H9 (cell line): Measurements from ENCODE around the gene SPIB. TPM values are rescaled to one million over a fixed set of nuclear protein-coding genes. Genes with fewer than 3 reads are reported as not detected.

ENCODE experiments used
- DNase-seq: peaks from one replicate; pipeline ENCODE4 v3.0.0-alpha.2; 2017
- H2AFZ ChIP-seq: one replicate; pipeline ENCODE4 v1.6.1; 2013; ENCODE audit warnings: mild to moderate bottlenecking, low read length, control low read depth, moderate library complexity
- H2AK5ac ChIP-seq: 2 replicates; pipeline ENCODE4 v1.6.1; 2013; ENCODE audit warnings: low read length, control low read depth, mixed read lengths; ENCODE audit not compliant: insufficient read length
- H2BK120ac ChIP-seq: one replicate; pipeline ENCODE4 v1.6.1; 2013; ENCODE audit warnings: low read depth, mild to moderate bottlenecking, low read length, control low read depth, inconsistent platforms; ENCODE audit not compliant: poor library complexity, severe bottlenecking
- H2BK12ac ChIP-seq: 2 replicates; pipeline ENCODE4 v1.6.1; 2013; ENCODE audit warnings: low read length, control low read depth, mixed read lengths, low read depth; ENCODE audit not compliant: insufficient read length
- H2BK15ac ChIP-seq: 2 replicates; pipeline ENCODE4 v1.6.1; 2013; ENCODE audit warnings: low read depth, low read length, control low read depth
- H2BK20ac ChIP-seq: one replicate; pipeline ENCODE4 v1.6.1; 2013; ENCODE audit warnings: low read depth, mild to moderate bottlenecking, low read length, control low read depth, inconsistent platforms; ENCODE audit not compliant: poor library complexity, severe bottlenecking
- H2BK5ac ChIP-seq: 2 replicates; pipeline ENCODE4 v1.6.1; 2013; ENCODE audit warnings: low read length, control low read depth, mixed read lengths; ENCODE audit not compliant: insufficient read length
- H3K14ac ChIP-seq: 2 replicates; pipeline ENCODE4 v1.6.1; 2013; ENCODE audit warnings: low read length, control low read depth; ENCODE audit not compliant: insufficient read depth
- H3K18ac ChIP-seq: 2 replicates; pipeline ENCODE4 v1.6.1; 2013; ENCODE audit warnings: low read depth, mild to moderate bottlenecking, mixed read lengths, low read length, control low read depth; ENCODE audit not compliant: insufficient read length
- H3K23ac ChIP-seq: 2 replicates; pipeline ENCODE4 v1.6.1; 2013; ENCODE audit warnings: low read length, control low read depth, mixed read lengths, low read depth; ENCODE audit not compliant: insufficient read length
- H3K23me2 ChIP-seq: 2 replicates; pipeline ENCODE4 v1.6.1; 2013; ENCODE audit warnings: low read depth, mild to moderate bottlenecking, mixed read lengths, low read length, control low read depth; ENCODE audit not compliant: insufficient read length, poor library complexity, severe bottlenecking
- H3K27ac ChIP-seq: 2 replicates; pipeline ENCODE4 v1.5.1; 2013; ENCODE audit warnings: low read length, control low read depth, mixed read lengths, low read depth; ENCODE audit not compliant: insufficient read length
- H3K27me3 ChIP-seq: 2 replicates; pipeline ENCODE4 v1.6.1; 2013; ENCODE audit warnings: low read length, control low read depth, inconsistent platforms; ENCODE audit not compliant: insufficient read depth
- H3K4ac ChIP-seq: 2 replicates; pipeline ENCODE4 v1.6.1; 2013; ENCODE audit warnings: low read depth, mild to moderate bottlenecking, control low read depth, inconsistent platforms, low read length, moderate library complexity
- H3K4me1 ChIP-seq: 2 replicates; pipeline ENCODE4 v1.6.1; 2013; ENCODE audit warnings: low read length, control low read depth, inconsistent platforms; ENCODE audit not compliant: insufficient read depth
- H3K4me2 ChIP-seq: 2 replicates; pipeline ENCODE4 v1.6.1; 2013; ENCODE audit warnings: low read length, control low read depth, mixed read lengths; ENCODE audit not compliant: insufficient read length, insufficient read depth
- H3K56ac ChIP-seq: 2 replicates; pipeline ENCODE4 v1.6.1; 2013; ENCODE audit warnings: low read depth, mild to moderate bottlenecking, mixed read lengths, low read length, control low read depth; ENCODE audit not compliant: insufficient read length
- H3K79me1 ChIP-seq: 2 replicates; pipeline ENCODE4 v1.6.1; 2013; ENCODE audit warnings: low read depth, mild to moderate bottlenecking, moderate library complexity, low read length, control low read depth, inconsistent platforms; ENCODE audit not compliant: insufficient read depth, poor library complexity, severe bottlenecking
- H3K79me2 ChIP-seq: 2 replicates; pipeline ENCODE4 v1.6.1; 2013; ENCODE audit warnings: low read length, control low read depth, inconsistent platforms; ENCODE audit not compliant: insufficient read depth
- H3K9ac ChIP-seq: 2 replicates; pipeline ENCODE4 v1.6.1; 2013; ENCODE audit warnings: low read length, control low read depth, mixed read lengths; ENCODE audit not compliant: insufficient read length; ENCODE audit errors: extremely low read depth
- H3K9me3 ChIP-seq: one replicate; pipeline ENCODE4 v1.6.1; 2013; ENCODE audit warnings: low read depth, low read length, inconsistent platforms; ENCODE audit not compliant: control insufficient read depth
- H3T11ph ChIP-seq: one replicate; pipeline ENCODE4 v1.6.1; 2013; ENCODE audit warnings: mild to moderate bottlenecking, low read length, control low read depth, inconsistent platforms
- H4K20me1 ChIP-seq: one replicate; pipeline ENCODE4 v1.6.1; 2013; ENCODE audit not compliant: control insufficient read depth, insufficient read length, insufficient read depth
- H4K5ac ChIP-seq: 2 replicates; pipeline ENCODE4 v1.6.1; 2013; ENCODE audit warnings: low read depth, mild to moderate bottlenecking, mixed read lengths, low read length, control low read depth; ENCODE audit not compliant: insufficient read length
- H4K8ac ChIP-seq: replicated peaks from 2 replicates; pipeline ENCODE4 v1.6.1; 2013; ENCODE audit warnings: low read length, control low read depth, mixed read lengths, low read depth; ENCODE audit not compliant: insufficient read length
- H4K91ac ChIP-seq: 2 replicates; pipeline ENCODE4 v1.6.1; 2013; ENCODE audit warnings: low read depth, mild to moderate bottlenecking, moderate library complexity, mixed read lengths, low read length, control low read depth; ENCODE audit not compliant: insufficient read length
- H3K27ac Mint-ChIP-seq, 3 experiments: 2 replicates in 2 of 3; 3 replicates in 1 of 3; pipeline ENCODE4 v1.8.0; 2020 to 2021; ENCODE audit warnings: mixed read lengths in 3 of 3, mild to moderate bottlenecking in 1 of 3, moderate library complexity in 1 of 3
- H3K27me3 Mint-ChIP-seq: 2 replicates; pipeline ENCODE4 v1.8.0; 2021; ENCODE audit warnings: low read depth, mild to moderate bottlenecking, moderate library complexity, mixed read lengths
- H3K36me3 Mint-ChIP-seq, 3 experiments: 2 replicates in 2 of 3; 3 replicates in 1 of 3; pipeline ENCODE4 v1.8.0; 2020 to 2021; ENCODE audit warnings: low read depth in 3 of 3, mixed read lengths in 3 of 3; ENCODE audit not compliant: insufficient read depth in 1 of 3
- H3K4me1 Mint-ChIP-seq, 2 experiments: 2 replicates each; pipeline ENCODE4 v1.8.0; 2020; ENCODE audit warnings: mixed read lengths in 2 of 2
- H3K4me3 Mint-ChIP-seq, 2 experiments: 2 replicates in 1 of 2; 3 replicates in 1 of 2; pipeline ENCODE4 v1.8.0; 2020 to 2021; ENCODE audit warnings: mild to moderate bottlenecking in 2 of 2, mixed read lengths in 2 of 2, moderate library complexity in 1 of 2
- H3K9me3 Mint-ChIP-seq, 2 experiments: 2 replicates in 1 of 2; 3 replicates in 1 of 2; pipeline ENCODE4 v1.8.0; 2020; ENCODE audit warnings: mild to moderate bottlenecking in 2 of 2, mixed read lengths in 2 of 2, moderate library complexity in 1 of 2
- CTCF ChIP-seq: fragments of 200-600 bp; sonication (generic); conservative IDR thresholded peaks from 3 replicates; pipeline ENCODE4 v1.8.0; 2021; ENCODE audit warnings: antibody characterized with exemption, mild to moderate bottlenecking
- WGBS: extraction: QIAGEN DNeasy Blood & Tissue Kit; methylation state at CpG from one replicate; pipeline ENCODE4 v1.1.7; 2013; ENCODE audit warnings: missing lambda C conversion rate, low lambda C conversion rate, mixed read lengths; ENCODE audit not compliant: insufficient read length; ENCODE audit errors: extremely low coverage; 5-methylcytosine and 5-hydroxymethylcytosine counted together
- total RNA-seq: library from RNA; stranded (reverse); gene quantifications from 2 replicates; pipeline ENCODE4 v1.2.1, GENCODE V29; 2021

SPIB gene
- total RNA-seq, 1 experiment from 2014 or later, result 33.3 TPM

GRCh38 chr19:50417111-50418081, 1.3 kb upstream of the SPIB start:
- H3K9ac ChIP-seq, result no peak overlapping the region
- Mint-ChIP-seq H3K9me3 (peaks cover 0 to 3% of the 10 kb centered on the region in 2 experiments; a peak in 2 of 5 replicates), H3K4me1 (peaks cover 24 to 29% of the 10 kb centered on the region in 2 experiments), H3K27ac (no peak overlapping the region), H3K36me3 (peaks cover 12 to 36% (median 17%) of the 10 kb centered on the region in 3 experiments), H3K4me3 (no peak overlapping the region), H3K27me3 (peaks cover 9% of the 10 kb centered on the region)
- H3K4me2 ChIP-seq, result no peak overlapping the region
- no peak overlapping the region for H3K18ac ChIP-seq
- H3K9me3 ChIP-seq, result no peaks in the 10 kb centered on the region
- H2BK12ac ChIP-seq, result no peak overlapping the region
- H2AK5ac ChIP-seq, result no peak overlapping the region
- no peak overlapping the region for H3K14ac ChIP-seq
- H4K8ac ChIP-seq, result no peak overlapping the region
- H4K20me1 ChIP-seq, result no peaks in the 10 kb centered on the region
- no peak overlapping the region for H4K5ac ChIP-seq
- WGBS, result no CpG with 5 or more reads among the region's 42 CpGs
- no peak for TF ChIP-seq CTCF
- H3K27ac ChIP-seq, result no peak overlapping the region
- H3K27me3 ChIP-seq, result no peaks in the 10 kb centered on the region
- H2AFZ ChIP-seq, result no peak overlapping the region
- no peak overlapping the region for H3K56ac ChIP-seq
- no peaks in the 10 kb centered on the region for H3K79me1 ChIP-seq
- H2BK5ac ChIP-seq, result no peak overlapping the region
- no peak overlapping the region for H3T11ph ChIP-seq
- H3K23me2 ChIP-seq, result peaks cover 15% of the 10 kb centered on the region
- H3K4me1 ChIP-seq, result no peaks in the 10 kb centered on the region
- H3K23ac ChIP-seq, result no peak overlapping the region
- H2BK20ac ChIP-seq, result no peak overlapping the region
- no peak overlapping the region for H4K91ac ChIP-seq
- H2BK120ac ChIP-seq, result no peak overlapping the region
- peak; percentile 40 for DNase-seq
- peaks cover 3% of the 10 kb centered on the region; the same call in 1 of the 2 replicates for H3K79me2 ChIP-seq
- no peak overlapping the region for H2BK15ac ChIP-seq
- no peak overlapping the region for H3K4ac ChIP-seq
